ENCODE results near the gene RGS12.

The RGS12 gene

DNA sequence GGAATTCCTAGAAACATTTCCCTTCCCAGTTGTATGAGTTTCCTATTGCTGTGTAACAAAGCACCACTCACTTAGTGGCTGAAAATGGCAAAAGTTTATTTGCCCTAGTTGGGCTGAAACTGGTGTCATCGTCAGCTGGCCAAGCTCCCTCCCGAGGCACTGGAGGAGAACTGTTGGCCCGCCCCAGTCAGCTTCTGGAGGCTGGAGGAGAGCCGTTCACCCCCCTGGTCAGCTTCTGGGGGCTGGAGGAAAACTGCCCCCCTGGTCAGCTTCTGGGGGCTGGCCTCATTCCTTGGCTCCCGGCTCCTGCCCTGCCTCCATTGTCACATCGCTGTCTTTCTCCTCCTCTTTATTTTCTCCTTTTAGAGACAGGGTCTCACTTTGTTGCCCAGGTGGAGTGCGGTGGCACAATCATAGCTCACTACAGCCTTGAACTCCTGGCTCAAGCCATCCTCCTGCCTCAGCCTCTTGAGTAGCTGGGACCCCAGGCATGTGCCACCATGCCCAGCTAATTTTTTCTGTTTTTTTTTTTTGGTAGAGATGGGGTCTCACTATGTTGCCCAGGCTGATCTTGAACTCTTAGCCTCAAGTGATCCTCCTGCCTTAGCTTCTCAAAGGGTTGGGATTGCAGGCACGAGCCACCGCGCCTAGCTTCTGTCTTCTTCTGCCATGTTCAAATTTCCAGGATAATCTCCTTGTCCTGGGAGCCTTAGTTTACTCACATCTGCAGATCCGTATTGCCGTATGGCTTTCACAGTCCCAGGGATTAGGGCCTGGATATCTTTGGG is 3.2 kb downstream of the RGS12 start:
- H3K9me3 ChIP-seq (ENCODE audit: insufficient read depth, low read length): no peaks in the 10 kb centered on the region
- no peaks in the 10 kb centered on the region; the same call in 1 of the 2 replicates for H3K27me3 ChIP-seq (ENCODE audit: low read length)
- H4K20me1 ChIP-seq (ENCODE audit: low read depth, low read length): no peaks in the 10 kb centered on the region
- no peak overlapping the region for H3K4me3 ChIP-seq (ENCODE audit: insufficient read depth, low read length, poor library complexity, severe bottlenecking)
- H3K36me3 ChIP-seq (ENCODE audit: low read length): no peaks in the 10 kb centered on the region
- no peak overlapping the region for H3K4me2 ChIP-seq (ENCODE audit: low read depth, low read length, poor library complexity, severe bottlenecking)
- no peaks in the 10 kb centered on the region for H3K79me2 ChIP-seq (ENCODE audit: insufficient read depth, low read length)
- no peaks in the 10 kb centered on the region for H3K9me2 ChIP-seq (replicated peaks; ENCODE audit: insufficient read depth, low read length)
- no peak overlapping the region for H3K27ac ChIP-seq (ENCODE audit: low read depth, low read length)
- no peak overlapping the region for H3K9ac ChIP-seq (ENCODE audit: low read length)
- TF ChIP-seq, protein P1, sequence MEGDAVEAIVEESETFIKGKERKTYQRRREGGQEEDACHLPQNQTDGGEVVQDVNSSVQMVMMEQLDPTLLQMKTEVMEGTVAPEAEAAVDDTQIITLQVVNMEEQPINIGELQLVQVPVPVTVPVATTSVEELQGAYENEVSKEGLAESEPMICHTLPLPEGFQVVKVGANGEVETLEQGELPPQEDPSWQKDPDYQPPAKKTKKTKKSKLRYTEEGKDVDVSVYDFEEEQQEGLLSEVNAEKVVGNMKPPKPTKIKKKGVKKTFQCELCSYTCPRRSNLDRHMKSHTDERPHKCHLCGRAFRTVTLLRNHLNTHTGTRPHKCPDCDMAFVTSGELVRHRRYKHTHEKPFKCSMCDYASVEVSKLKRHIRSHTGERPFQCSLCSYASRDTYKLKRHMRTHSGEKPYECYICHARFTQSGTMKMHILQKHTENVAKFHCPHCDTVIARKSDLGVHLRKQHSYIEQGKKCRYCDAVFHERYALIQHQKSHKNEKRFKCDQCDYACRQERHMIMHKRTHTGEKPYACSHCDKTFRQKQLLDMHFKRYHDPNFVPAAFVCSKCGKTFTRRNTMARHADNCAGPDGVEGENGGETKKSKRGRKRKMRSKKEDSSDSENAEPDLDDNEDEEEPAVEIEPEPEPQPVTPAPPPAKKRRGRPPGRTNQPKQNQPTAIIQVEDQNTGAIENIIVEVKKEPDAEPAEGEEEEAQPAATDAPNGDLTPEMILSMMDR (IDR thresholded peaks at IDR 0.05; ENCODE audit: insufficient read depth, low read length, poor library complexity, severe bottlenecking): no peak
- no peak for TF ChIP-seq EZH2phosphoT487 (conservative IDR thresholded peaks at IDR 0.05; ENCODE audit: low read length)
- no peaks in the 10 kb centered on the region for H3F3A ChIP-seq (ENCODE audit: insufficient read depth)
- no peak overlapping the region for H2AFZ ChIP-seq (ENCODE audit: low read depth, low read length, severe bottlenecking)

DNA sequence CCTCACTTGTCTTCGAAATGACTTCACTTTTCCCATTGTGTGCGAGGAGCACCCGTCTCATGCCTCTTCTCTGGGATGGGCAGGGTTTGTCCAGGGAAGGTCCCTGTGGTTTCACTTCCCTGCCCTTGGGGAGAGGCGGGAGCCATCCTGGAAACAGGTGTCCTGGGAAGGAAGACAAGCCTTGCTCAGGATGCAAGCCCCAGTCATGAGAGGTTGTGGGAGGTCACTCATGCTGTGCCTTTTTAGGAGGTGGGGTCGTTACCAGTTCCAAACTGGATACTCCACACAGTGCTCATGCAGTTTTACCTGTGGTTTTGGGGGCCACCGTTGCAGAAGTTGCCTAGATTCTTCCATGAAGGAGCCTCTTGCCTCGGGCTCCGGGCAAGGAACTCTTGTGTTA is 3.8 kb downstream of the RGS12 start:
- TF ChIP-seq, protein P1 (IDR thresholded peaks at IDR 0.05; ENCODE audit: insufficient read depth, low read length, poor library complexity, severe bottlenecking): no peak
- TF ChIP-seq EZH2phosphoT487 (conservative IDR thresholded peaks at IDR 0.05; ENCODE audit: low read length): no peak
- H3K4me2 ChIP-seq (ENCODE audit: low read depth, low read length, poor library complexity, severe bottlenecking): no peak overlapping the region

DNA sequence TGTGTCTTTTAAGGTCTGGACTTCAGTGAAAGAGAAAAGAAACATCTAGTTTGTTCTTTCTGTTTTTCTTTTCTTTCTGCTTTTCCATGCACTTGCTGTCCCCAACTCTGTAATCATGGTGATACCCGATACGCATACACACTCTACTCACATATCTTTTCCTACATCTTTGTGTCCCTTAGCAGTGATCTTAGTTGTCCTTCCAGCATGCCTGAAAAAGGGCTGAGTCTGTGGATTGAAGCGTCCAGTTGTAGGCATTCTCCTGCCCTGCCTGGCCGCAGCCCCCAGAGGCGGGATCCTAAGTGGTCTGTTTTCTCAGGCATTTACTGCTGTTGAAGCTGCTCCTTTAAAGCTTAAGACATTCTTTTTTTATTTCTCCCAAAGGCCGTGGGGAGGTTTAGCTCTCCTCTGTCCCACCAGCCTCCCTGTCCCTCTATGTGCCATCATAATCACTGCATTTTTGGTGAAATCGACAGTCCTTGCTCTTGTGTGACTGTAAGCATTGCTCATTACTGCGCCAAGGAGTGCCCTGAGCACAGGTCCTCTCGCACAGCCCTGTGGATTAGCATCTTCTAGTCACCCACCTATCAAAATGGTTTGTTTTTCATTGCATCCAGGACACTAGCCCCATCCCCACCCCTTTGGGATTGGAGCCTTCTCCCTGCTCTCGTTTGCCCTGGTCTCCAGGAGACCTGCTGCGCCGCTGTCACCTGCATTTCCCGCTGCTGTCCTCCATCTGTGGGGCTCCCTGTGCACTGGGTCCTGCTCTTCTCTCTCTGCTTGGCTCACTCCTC is 4.4 kb downstream of the RGS12 start:
- TF ChIP-seq, protein P1 (IDR thresholded peaks at IDR 0.05; ENCODE audit: insufficient read depth, low read length, poor library complexity, severe bottlenecking): no peak
- no peaks in the 10 kb centered on the region for H3F3A ChIP-seq (ENCODE audit: insufficient read depth)

More for the DNA sequence above, 3.8 kb downstream of the RGS12 start:
- Histone ChIP-seq H3F3A (ENCODE audit: insufficient read depth) (no peaks in the 10 kb centered on the region), H3K36me3 (ENCODE audit: low read length) (no peaks in the 10 kb centered on the region), H3K27me3 (ENCODE audit: low read length) (no peaks in the 10 kb centered on the region; the same call in 1 of the 2 replicates), H3K27ac (ENCODE audit: low read depth, low read length) (no peak overlapping the region), H3K9me3 (ENCODE audit: insufficient read depth, low read length) (no peaks in the 10 kb centered on the region), H2AFZ (ENCODE audit: low read depth, low read length, severe bottlenecking) (no peak overlapping the region), H3K9ac (ENCODE audit: low read length) (no peak overlapping the region), H3K9me2 (replicated peaks; ENCODE audit: insufficient read depth, low read length) (no peaks in the 10 kb centered on the region), H4K20me1 (ENCODE audit: low read depth, low read length) (no peaks in the 10 kb centered on the region), H3K79me2 (ENCODE audit: insufficient read depth, low read length) (no peaks in the 10 kb centered on the region), H3K4me3 (ENCODE audit: insufficient read depth, low read length, poor library complexity, severe bottlenecking) (no peak overlapping the region)

More for the DNA sequence above, 4.4 kb downstream of the RGS12 start:
- no peaks in the 10 kb centered on the region for H3K9me2 ChIP-seq (replicated peaks; ENCODE audit: insufficient read depth, low read length)
- H3K4me2 ChIP-seq (ENCODE audit: low read depth, low read length, poor library complexity, severe bottlenecking): no peak overlapping the region
- H3K4me3 ChIP-seq (ENCODE audit: insufficient read depth, low read length, poor library complexity, severe bottlenecking): no peak overlapping the region
- H3K9me3 ChIP-seq (ENCODE audit: insufficient read depth, low read length): no peaks in the 10 kb centered on the region
- no peaks in the 10 kb centered on the region for H3K79me2 ChIP-seq (ENCODE audit: insufficient read depth, low read length)
- H3K27me3 ChIP-seq (ENCODE audit: low read length): no peaks in the 10 kb centered on the region; the same call in 1 of the 2 replicates
- H4K20me1 ChIP-seq (ENCODE audit: low read depth, low read length): no peaks in the 10 kb centered on the region
- no peak overlapping the region for H3K9ac ChIP-seq (ENCODE audit: low read length)
- no peaks in the 10 kb centered on the region for H3K36me3 ChIP-seq (ENCODE audit: low read length)
- no peak overlapping the region for H2AFZ ChIP-seq (ENCODE audit: low read depth, low read length, severe bottlenecking)
- H3K27ac ChIP-seq (ENCODE audit: low read depth, low read length): no peak overlapping the region
